Measurements from ENCODE around the gene FXYD6. TPM values are rescaled to one million over a fixed set of nuclear protein-coding genes. Genes with fewer than 3 reads are reported as not detected.
A peak's percentile ranks its signal among the peaks of the same experiment; 100 is the strongest.

FXYD6 gene
- total RNA-seq, 3 donors from 2014 or later = 10.2 to 246 (median 15.9) TPM

GRCh38 chr11:117796456-117796871 lies 80.0 kb downstream of the FXYD6 start:
- no peak overlapping the region for H3K4me3 ChIP-seq
- H3K9me3 ChIP-seq = no peaks in the 10 kb centered on the region
- intact Hi-C loops (cut with DNase I, micrococcal nuclease) = no loop called here
- no peak for ATAC-seq
- no peak for DNase-seq
- H3K36me3 ChIP-seq (ENCODE audit: low read depth) = no peaks in the 10 kb centered on the region
- H3K4me1 ChIP-seq (ENCODE audit: low read depth) = peaks cover 18% of the 10 kb centered on the region
- no peak for TF ChIP-seq CTCF (IDR thresholded peaks at IDR 0.05)

GRCh38 chr11:117795638-117796455 lies 80.6 kb downstream of the FXYD6 start:
- no peak for TF ChIP-seq CTCF (IDR thresholded peaks at IDR 0.05)
- intact Hi-C loops (cut with DNase I, micrococcal nuclease) = no loop called here
- DNase-seq (peak in 2 of 3 donors; percentile 45 to 59), ATAC-seq (peak; percentile 34)
- H3K4me1 ChIP-seq (ENCODE audit: low read depth) = peaks cover 18% of the 10 kb centered on the region
- H3K9me3 ChIP-seq = no peaks in the 10 kb centered on the region
- no peaks in the 10 kb centered on the region for H3K36me3 ChIP-seq (ENCODE audit: low read depth)
- no peak overlapping the region for H3K4me3 ChIP-seq

GRCh38 chr11:117794772-117795629 lies 81.5 kb downstream of the FXYD6 start:
- intact Hi-C loops (cut with DNase I, micrococcal nuclease) = no loop called here
- no peaks in the 10 kb centered on the region for H3K9me3 ChIP-seq
- no peak overlapping the region for H3K4me3 ChIP-seq
- no peaks in the 10 kb centered on the region for H3K36me3 ChIP-seq (ENCODE audit: low read depth)
- peaks cover 18% of the 10 kb centered on the region for H3K4me1 ChIP-seq (ENCODE audit: low read depth)
- no peak for TF ChIP-seq CTCF (IDR thresholded peaks at IDR 0.05)
- DNase-seq = no peak
- no peak for ATAC-seq

- no peak for ATAC-seq
- Histone ChIP-seq H3K36me3 (ENCODE audit: low read depth) (no peaks in the 10 kb centered on the region), H3K4me3 (no peak overlapping the region), H3K9me3 (no peaks in the 10 kb centered on the region), H3K4me1 (ENCODE audit: low read depth) (peaks cover 13% of the 10 kb centered on the region)
- no peak for DNase-seq
- TF ChIP-seq CTCF (IDR thresholded peaks at IDR 0.05) = no peak
- intact Hi-C loops (cut with DNase I, micrococcal nuclease) = no loop called here
Measured at GRCh38 chr11:117794135-117794534, 82.3 kb downstream of the FXYD6 start.

GRCh38 chr11:117793583-117793982 lies 82.9 kb downstream of the FXYD6 start:
- ATAC-seq (no peak), DNase-seq (no peak)
- Histone ChIP-seq H3K9me3 (no peaks in the 10 kb centered on the region), H3K4me1 (ENCODE audit: low read depth) (peaks cover 13% of the 10 kb centered on the region), H3K36me3 (ENCODE audit: low read depth) (no peaks in the 10 kb centered on the region), H3K4me3 (no peak overlapping the region)
- TF ChIP-seq CTCF (IDR thresholded peaks at IDR 0.05) = no peak
- intact Hi-C loops (cut with DNase I, micrococcal nuclease) = no loop called here

Data from mucosa of descending colon (tissue), 3 donors.